Measurements from ENCODE around the gene RPUSD2. TPM values are rescaled to one million over a fixed set of nuclear protein-coding genes. Genes with fewer than 3 reads are reported as not detected.

The RPUSD2 gene
- polyA plus RNA-seq, 1 of the 3 experiments (the other 2 are of a cell fraction) = 10.8 TPM

DNA sequence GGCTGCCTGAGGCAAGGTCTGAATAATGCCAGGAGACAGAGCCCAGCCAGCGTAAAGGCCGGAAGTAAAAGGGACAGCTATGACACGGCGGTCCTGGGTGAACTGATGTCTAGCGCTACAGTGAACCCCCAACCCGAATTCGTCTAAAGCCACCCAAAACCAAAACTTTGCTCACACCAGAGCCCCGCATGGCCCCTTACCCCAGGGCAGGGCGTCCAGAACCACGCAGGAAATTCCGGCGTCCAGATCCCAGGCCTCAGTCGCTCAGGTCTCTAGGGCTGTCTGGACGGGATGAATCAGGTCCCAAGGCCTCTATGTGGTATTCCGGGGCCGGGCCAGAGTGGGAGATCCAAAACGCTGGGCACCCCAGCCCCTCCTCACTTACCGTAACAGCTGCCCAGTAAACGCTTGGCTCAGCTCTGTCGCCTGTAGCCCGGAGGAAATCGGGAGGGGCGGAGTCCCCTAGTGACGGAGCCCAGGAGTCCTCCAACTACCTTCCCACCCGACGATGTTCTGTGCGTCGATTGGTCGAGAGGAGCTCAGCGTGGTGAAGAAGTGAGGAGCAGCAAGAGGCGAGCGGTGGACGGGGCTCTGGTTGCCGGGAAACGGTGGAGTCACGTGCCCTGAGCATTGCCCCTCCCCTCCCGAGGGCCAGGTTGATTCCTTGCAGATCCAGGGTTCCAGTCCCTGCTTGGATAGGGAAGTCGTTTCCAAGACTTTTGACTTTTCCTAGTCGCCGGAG lies 4.3 kb upstream of the RPUSD2 start, which contains the start of gene CCDC32:
CCDC32 (minus strand) TSS at position 452 of the 742 bp plus-strand sequence. CDS start 2,027 bp downstream, outside the sequence.
- Histone ChIP-seq H3K4me3 (ENCODE audit: low read depth in 2 of 2, low read length in 1 of 2) (peak within 1 kb of the TSS; percentile 74 to 87), H3K36me3 (replicated peaks in 1 of 2; ENCODE audit: control insufficient read depth in 1 of 2, insufficient read depth in 2 of 2, low read length in 1 of 2) (no peaks in the 10 kb centered on the region), H3K27me3 (ENCODE audit: insufficient read depth) (no peaks in the 10 kb centered on the region), H3K9me3 (no peaks in the 10 kb centered on the region), H3K79me2 (ENCODE audit: insufficient read depth) (peaks cover 43% of the 10 kb centered on the region), H3K9me2 (no peaks in the 10 kb centered on the region), H3K27ac (ENCODE audit: low read depth in 2 of 2, low read length in 1 of 2) (peak within 1 kb of the TSS; percentile 75 to 87), H3K4me2 (peak within 1 kb of the TSS; percentile 94), H4K20me1 (ENCODE audit: insufficient read depth) (no peaks in the 10 kb centered on the region), H3K9ac (peak within 1 kb of the TSS; percentile 73), H2AFZ (ENCODE audit: low read depth) (peak within 1 kb of the TSS; percentile 95), H3K4me1 (ENCODE audit: control insufficient read depth in 1 of 2, insufficient read depth in 2 of 2, low read depth in 1 of 2, low read length in 1 of 2) (peaks cover 2 to 4% of the 10 kb centered on the region in 2 experiments; a peak in 3 of 4 replicates), H3F3A (replicated peaks; ENCODE audit: insufficient read depth) (no peaks in the 10 kb centered on the region)
- ChIA-PET CTCF (interaction anchor here (0.7 to 1.5 kb wide), 3 partner anchors 17 to 220 kb away, joined by 3 to 4 read pairs (median 3); no protein-coding TSS in a partner anchor), POLR2A (interaction anchor here (0.9 to 1.0 kb wide), 3 partner anchors 10 to 224 kb away, joined by 3 read pairs; no protein-coding TSS in a partner anchor)
- peak; percentile 90 for TF ChIP-seq RFX5 (IDR thresholded peaks at IDR 0.05; ENCODE audit: low read length)
- TF ChIP-seq, protein P1, sequence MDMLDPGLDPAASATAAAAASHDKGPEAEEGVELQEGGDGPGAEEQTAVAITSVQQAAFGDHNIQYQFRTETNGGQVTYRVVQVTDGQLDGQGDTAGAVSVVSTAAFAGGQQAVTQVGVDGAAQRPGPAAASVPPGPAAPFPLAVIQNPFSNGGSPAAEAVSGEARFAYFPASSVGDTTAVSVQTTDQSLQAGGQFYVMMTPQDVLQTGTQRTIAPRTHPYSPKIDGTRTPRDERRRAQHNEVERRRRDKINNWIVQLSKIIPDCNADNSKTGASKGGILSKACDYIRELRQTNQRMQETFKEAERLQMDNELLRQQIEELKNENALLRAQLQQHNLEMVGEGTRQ (IDR thresholded peaks at IDR 0.05; ENCODE audit: borderline replicate concordance, low read depth, low read length) = peak; percentile 90
- TF ChIP-seq FOXJ3 (CRISPR knock-in tag; IDR thresholded peaks at IDR 0.05) = no peak
- TF ChIP-seq EP300 (IDR thresholded peaks at IDR 0.05; ENCODE audit: borderline replicate concordance in 1 of 2, low read depth in 1 of 2, low read length in 1 of 2) = peak in 1 of 2 experiments; percentile 33; a peak in 1 of 4 replicates
- TF ChIP-seq POLR2AphosphoS5 (IDR thresholded peaks at IDR 0.05; ENCODE audit: low read depth, low read length) = peak; percentile 85; the same call in 1 of the 2 replicates
- TF ChIP-seq, protein P2, sequence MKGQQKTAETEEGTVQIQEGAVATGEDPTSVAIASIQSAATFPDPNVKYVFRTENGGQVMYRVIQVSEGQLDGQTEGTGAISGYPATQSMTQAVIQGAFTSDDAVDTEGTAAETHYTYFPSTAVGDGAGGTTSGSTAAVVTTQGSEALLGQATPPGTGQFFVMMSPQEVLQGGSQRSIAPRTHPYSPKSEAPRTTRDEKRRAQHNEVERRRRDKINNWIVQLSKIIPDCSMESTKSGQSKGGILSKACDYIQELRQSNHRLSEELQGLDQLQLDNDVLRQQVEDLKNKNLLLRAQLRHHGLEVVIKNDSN (IDR thresholded peaks at IDR 0.05; ENCODE audit: borderline replicate concordance, low read depth) = peak; percentile 98
- TF ChIP-seq SIN3A (IDR thresholded peaks at IDR 0.05; ENCODE audit: borderline replicate concordance, low read depth, low read length) = peak; percentile 76; the same call in 1 of the 2 replicates
- TF ChIP-seq, protein P3, sequence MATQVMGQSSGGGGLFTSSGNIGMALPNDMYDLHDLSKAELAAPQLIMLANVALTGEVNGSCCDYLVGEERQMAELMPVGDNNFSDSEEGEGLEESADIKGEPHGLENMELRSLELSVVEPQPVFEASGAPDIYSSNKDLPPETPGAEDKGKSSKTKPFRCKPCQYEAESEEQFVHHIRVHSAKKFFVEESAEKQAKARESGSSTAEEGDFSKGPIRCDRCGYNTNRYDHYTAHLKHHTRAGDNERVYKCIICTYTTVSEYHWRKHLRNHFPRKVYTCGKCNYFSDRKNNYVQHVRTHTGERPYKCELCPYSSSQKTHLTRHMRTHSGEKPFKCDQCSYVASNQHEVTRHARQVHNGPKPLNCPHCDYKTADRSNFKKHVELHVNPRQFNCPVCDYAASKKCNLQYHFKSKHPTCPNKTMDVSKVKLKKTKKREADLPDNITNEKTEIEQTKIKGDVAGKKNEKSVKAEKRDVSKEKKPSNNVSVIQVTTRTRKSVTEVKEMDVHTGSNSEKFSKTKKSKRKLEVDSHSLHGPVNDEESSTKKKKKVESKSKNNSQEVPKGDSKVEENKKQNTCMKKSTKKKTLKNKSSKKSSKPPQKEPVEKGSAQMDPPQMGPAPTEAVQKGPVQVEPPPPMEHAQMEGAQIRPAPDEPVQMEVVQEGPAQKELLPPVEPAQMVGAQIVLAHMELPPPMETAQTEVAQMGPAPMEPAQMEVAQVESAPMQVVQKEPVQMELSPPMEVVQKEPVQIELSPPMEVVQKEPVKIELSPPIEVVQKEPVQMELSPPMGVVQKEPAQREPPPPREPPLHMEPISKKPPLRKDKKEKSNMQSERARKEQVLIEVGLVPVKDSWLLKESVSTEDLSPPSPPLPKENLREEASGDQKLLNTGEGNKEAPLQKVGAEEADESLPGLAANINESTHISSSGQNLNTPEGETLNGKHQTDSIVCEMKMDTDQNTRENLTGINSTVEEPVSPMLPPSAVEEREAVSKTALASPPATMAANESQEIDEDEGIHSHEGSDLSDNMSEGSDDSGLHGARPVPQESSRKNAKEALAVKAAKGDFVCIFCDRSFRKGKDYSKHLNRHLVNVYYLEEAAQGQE (IDR thresholded peaks at IDR 0.05; ENCODE audit: low read depth, low read length) = no peak
- TF ChIP-seq GABPA (IDR thresholded peaks at IDR 0.05; ENCODE audit: low read depth) = peak; percentile 36; the same call in 1 of the 2 replicates
- TF ChIP-seq, protein P4, sequence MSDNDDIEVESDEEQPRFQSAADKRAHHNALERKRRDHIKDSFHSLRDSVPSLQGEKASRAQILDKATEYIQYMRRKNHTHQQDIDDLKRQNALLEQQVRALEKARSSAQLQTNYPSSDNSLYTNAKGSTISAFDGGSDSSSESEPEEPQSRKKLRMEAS (IDR thresholded peaks at IDR 0.05; ENCODE audit: low read depth) = peak; percentile 69
- peak; percentile 49; the same call in 1 of the 2 replicates for TF ChIP-seq TAF1 (IDR thresholded peaks at IDR 0.05; ENCODE audit: borderline replicate concordance, low read depth, low read length)
- peak; percentile 67 for TF ChIP-seq MXI1 (IDR thresholded peaks at IDR 0.05; ENCODE audit: low read depth, low read length)
- no peak for TF ChIP-seq FOSL2 (IDR thresholded peaks at IDR 0.05; ENCODE audit: borderline replicate concordance, low read depth)
- no peak for TF ChIP-seq FOXM1 (IDR thresholded peaks at IDR 0.05; ENCODE audit: low read depth)
- TF ChIP-seq NRF1 (IDR thresholded peaks at IDR 0.05; ENCODE audit: low read depth, low read length) = no peak
- DNase-seq = peak; percentile 94
- 2% methylated on average over 30 of the region's 40 CpGs for WGBS (ENCODE audit: low lambda C conversion rate)

All from SK-N-SH (cell line).